H1 (cell line): ENCODE data around the gene SH3GL2. TPM values are rescaled to one million over a fixed set of nuclear protein-coding genes. Genes with fewer than 3 reads are reported as not detected.

Source experiments
- CTCF ChIA-PET: fragments of 300-600 bp; sonication (Branson Sonifier 250); formaldehyde crosslinking; loops from one replicate; lab custom pipeline; 2021; ENCODE audit not compliant: partially characterized antibody; lab: Charles Lee
- POLR2A ChIA-PET: fragments of 300-600 bp; sonication (Branson Sonifier 250); formaldehyde crosslinking; loops from one replicate; lab custom pipeline; 2021; ENCODE audit warnings: inconsistent platforms; ENCODE audit not compliant: partially characterized antibody; lab: Charles Lee
- DNase-seq, 2 experiments: peaks; one replicate each; pipeline versions ENCODE4 v3.0.0 to v3.0.0-alpha.2; 2010 to 2022; ENCODE audit warnings: low spot score in 2 of 2, low read depth in 1 of 2, mixed read lengths in 1 of 2
- FAIRE-seq: peaks from 2 replicates; lab custom pipeline; 2011; peaks lifted over from hg19 to GRCh38; lab: Jason Lieb, UNC
- H2AFZ ChIP-seq: 2 replicates; pipeline ENCODE4 v1.8.1; 2012; ENCODE audit warnings: low read length, inconsistent platforms
- H2AK5ac ChIP-seq: 2 replicates; pipeline ENCODE4 v1.6.1; 2013; ENCODE audit warnings: low read depth, low read length
- H2BK120ac ChIP-seq: replicated peaks from 2 replicates; pipeline ENCODE3; 2013; ENCODE audit warnings: low read depth, low read length, inconsistent platforms
- H2BK12ac ChIP-seq: 2 replicates; pipeline ENCODE4 v1.6.1; 2013; ENCODE audit warnings: low read depth, low read length
- H2BK15ac ChIP-seq: 2 replicates; pipeline ENCODE4 v1.6.1; 2013; ENCODE audit warnings: low read length
- H2BK20ac ChIP-seq: 2 replicates; pipeline ENCODE4 v1.6.1; 2013; ENCODE audit warnings: low read length
- H2BK5ac ChIP-seq: 2 replicates; pipeline ENCODE4 v1.6.1; 2013; ENCODE audit warnings: low read depth, low read length
- H3K14ac ChIP-seq: 2 replicates; pipeline ENCODE4 v1.6.1; 2013; ENCODE audit warnings: inconsistent platforms; ENCODE audit not compliant: insufficient read length
- H3K18ac ChIP-seq: 2 replicates; pipeline ENCODE4 v1.6.1; 2013; ENCODE audit warnings: low read length; ENCODE audit errors: extremely low read depth
- H3K23ac ChIP-seq: 2 replicates; pipeline ENCODE4 v1.6.1; 2013; ENCODE audit warnings: inconsistent platforms; ENCODE audit not compliant: insufficient read length
- H3K23me2 ChIP-seq: 2 replicates; pipeline ENCODE4 v1.6.1; 2013; ENCODE audit warnings: low read depth, low read length
- H3K27ac ChIP-seq: 2 replicates; pipeline ENCODE4 v1.6.1; 2011; ENCODE audit warnings: low read depth, low read length, inconsistent platforms
- H3K27me3 ChIP-seq, 4 experiments: replicated peaks in 1 of 4; 1 replicate in 1 of 4; 2 replicates in 3 of 4; pipeline versions ENCODE4 v1.6.1 to v1.8.1; 2011 to 2013; ENCODE audit warnings: low read length in 3 of 4, mild to moderate bottlenecking in 3 of 4, inconsistent platforms in 2 of 4, mixed read lengths in 2 of 4, moderate library complexity in 1 of 4; ENCODE audit not compliant: control insufficient read depth in 3 of 4, insufficient read depth in 3 of 4; ENCODE audit errors: extremely low read depth in 1 of 4
- H3K36me3 ChIP-seq, 4 experiments: 2 replicates each; pipeline versions ENCODE4 v1.6.1 to v1.8.1; 2011 to 2013; ENCODE audit warnings: mild to moderate bottlenecking in 4 of 4, low read length in 3 of 4, moderate library complexity in 2 of 4, control low read depth in 1 of 4, inconsistent platforms in 1 of 4; ENCODE audit not compliant: insufficient read depth in 4 of 4, control insufficient read depth in 2 of 4
- H3K4ac ChIP-seq: replicated peaks from 2 replicates; pipeline ENCODE3; 2013; ENCODE audit warnings: low read length, low read depth, mixed read lengths, inconsistent platforms; ENCODE audit not compliant: insufficient read length
- H3K4me1 ChIP-seq, 4 experiments: replicated peaks in 1 of 4; 1 replicate in 1 of 4; 2 replicates in 3 of 4; pipeline versions ENCODE4 v1.6.1 to v1.8.1; 2011 to 2013; ENCODE audit warnings: low read length in 3 of 4, inconsistent platforms in 2 of 4, mixed read lengths in 1 of 4; ENCODE audit not compliant: insufficient read depth in 4 of 4, control insufficient read depth in 3 of 4
- H3K4me2 ChIP-seq, 2 experiments: 2 replicates each; pipeline versions ENCODE4 v1.6.1 to v1.8.1; 2011 to 2013; ENCODE audit warnings: low read depth in 2 of 2, low read length in 2 of 2, control low read depth in 1 of 2, inconsistent platforms in 1 of 2, mild to moderate bottlenecking in 1 of 2; ENCODE audit not compliant: insufficient read depth in 1 of 2
- H3K4me3 ChIP-seq, 4 experiments: fragments of 200-600, 300-600 bp in 1 of 4; sonication (generic), shearing (Covaris generic), sonication (Bioruptor Twin) in 1 of 4; 2 replicates each; pipeline versions ENCODE4 v1.5.1 to v1.8.1; 2011 to 2016; ENCODE audit warnings: low read length in 4 of 4, low read depth in 3 of 4, control low read depth in 2 of 4, inconsistent platforms in 2 of 4, mild to moderate bottlenecking in 2 of 4, mixed read lengths in 1 of 4, moderate library complexity in 1 of 4; ENCODE audit not compliant: insufficient read depth in 2 of 4; ENCODE audit errors: extremely low read depth in 1 of 4
- H3K56ac ChIP-seq: replicated peaks from 2 replicates; pipeline ENCODE3; 2013; ENCODE audit warnings: low read depth, mild to moderate bottlenecking, mixed read lengths, low read length, inconsistent platforms; ENCODE audit not compliant: insufficient read length
- H3K79me1 ChIP-seq: 2 replicates; pipeline ENCODE4 v1.6.1; 2013; ENCODE audit warnings: low read depth, low read length, control low read depth
- H3K79me2 ChIP-seq, 2 experiments: 2 replicates each; pipeline versions ENCODE4 v1.6.1 to v1.8.1; 2012 to 2013; ENCODE audit warnings: low read length in 2 of 2, mild to moderate bottlenecking in 2 of 2, inconsistent platforms in 1 of 2; ENCODE audit not compliant: insufficient read depth in 2 of 2, control insufficient read depth in 1 of 2
- H3K9ac ChIP-seq, 4 experiments: replicated peaks in 1 of 4; 1 replicate in 1 of 4; 2 replicates in 3 of 4; pipeline versions ENCODE4 v1.6.1 to v1.8.1; 2011 to 2013; ENCODE audit warnings: low read depth in 3 of 4, low read length in 3 of 4, control low read depth in 2 of 4, mild to moderate bottlenecking in 2 of 4, moderate library complexity in 2 of 4, inconsistent platforms in 1 of 4; ENCODE audit errors: extremely low read depth in 1 of 4
- H3K9me3 ChIP-seq, 2 experiments: 2 replicates each; pipeline versions ENCODE4 v1.6.1 to v1.8.1; 2012 to 2013; ENCODE audit warnings: mild to moderate bottlenecking in 2 of 2, moderate library complexity in 2 of 2, control low read depth in 1 of 2, inconsistent platforms in 1 of 2, low read depth in 1 of 2, low read length in 1 of 2, mixed read lengths in 1 of 2; ENCODE audit not compliant: insufficient read depth in 2 of 2
- H4K20me1 ChIP-seq, 2 experiments: replicated peaks in 1 of 2; 2 replicates each; pipeline versions ENCODE3 to v1.8.1; 2011 to 2013; ENCODE audit warnings: inconsistent platforms in 2 of 2, low read length in 2 of 2, mild to moderate bottlenecking in 1 of 2; ENCODE audit not compliant: insufficient read depth in 2 of 2, control insufficient read depth in 1 of 2
- H4K5ac ChIP-seq: 2 replicates; pipeline ENCODE4 v1.6.1; 2013; ENCODE audit warnings: low read length, low read depth, mixed read lengths, inconsistent platforms; ENCODE audit not compliant: insufficient read length
- H4K8ac ChIP-seq: 2 replicates; pipeline ENCODE4 v1.8.0; 2013; ENCODE audit warnings: mild to moderate bottlenecking, moderate library complexity, low read length, inconsistent platforms; ENCODE audit not compliant: insufficient read depth; ENCODE audit errors: extremely low read depth
- H4K91ac ChIP-seq: replicated peaks from 2 replicates; pipeline ENCODE3; 2013; ENCODE audit warnings: low read length, mixed read lengths, inconsistent platforms; ENCODE audit not compliant: insufficient read length
- CBX5 ChIP-seq: fragments of 300-800, 300-1000 bp; sonication (generic); IDR thresholded peaks from 2 replicates; pipeline ENCODE4 v1.7.1; 2016; ENCODE audit warnings: antibody characterized with exemption, low read length, low read depth
- CEBPB ChIP-seq: IDR thresholded peaks from 2 replicates; pipeline ENCODE4 v1.6.1; 2012; ENCODE audit warnings: low read depth, low read length
- CREB1 ChIP-seq: IDR thresholded peaks from 2 replicates; pipeline ENCODE4 v1.6.1; 2012; ENCODE audit warnings: inconsistent platforms
- EP300 ChIP-seq, 2 experiments: IDR thresholded peaks; 1 replicate in 1 of 2; 2 replicates in 1 of 2; pipeline ENCODE4 v1.6.1; 2011 to 2012; ENCODE audit warnings: low read depth in 2 of 2, low read length in 2 of 2, mild to moderate bottlenecking in 2 of 2, borderline replicate concordance in 1 of 2, inconsistent platforms in 1 of 2, moderate library complexity in 1 of 2
- GTF2F1 ChIP-seq: IDR thresholded peaks from 2 replicates; pipeline ENCODE4 v1.6.1; 2012; ENCODE audit warnings: low read depth, low read length, improper control_type of control experiment, borderline replicate concordance
- HDAC2 ChIP-seq, 2 experiments: fragments of 300-600 bp in 1 of 2; sonication (generic) in 1 of 2; IDR thresholded peaks; 2 replicates each; pipeline ENCODE4 v1.6.1; 2011 to 2012; ENCODE audit warnings: low read depth in 2 of 2, low read length in 2 of 2, mild to moderate bottlenecking in 2 of 2, moderate library complexity in 2 of 2, borderline replicate concordance in 1 of 2, inconsistent platforms in 1 of 2
- MAFK ChIP-seq: IDR thresholded peaks from 2 replicates; pipeline ENCODE4 v1.6.1; 2012; ENCODE audit warnings: low read depth, mild to moderate bottlenecking, improper control_type of control experiment, low read length
- PHF8 ChIP-seq: fragments of 200-600 bp; sonication (generic); conservative IDR thresholded peaks from 2 replicates; pipeline ENCODE4 v1.7.1; 2012; ENCODE audit warnings: low read depth, mild to moderate bottlenecking, inconsistent platforms, low read length, moderate library complexity
- POLR2A ChIP-seq, 2 experiments: IDR thresholded peaks; 1 replicate in 1 of 2; 2 replicates in 1 of 2; pipeline ENCODE4 v1.6.1; 2011; ENCODE audit warnings: low read depth in 2 of 2, low read length in 2 of 2, mild to moderate bottlenecking in 2 of 2; ENCODE audit errors: control extremely low read depth in 1 of 2
- SAP30 ChIP-seq: fragments of 300-600 bp; sonication (generic); IDR thresholded peaks from 2 replicates; pipeline ENCODE4 v1.7.1; 2012; ENCODE audit warnings: low read length, moderate library complexity, mild to moderate bottlenecking, inconsistent platforms; ENCODE audit not compliant: insufficient read depth, insufficient replicate concordance
- TBP ChIP-seq: IDR thresholded peaks from 2 replicates; pipeline ENCODE4 v1.6.1; 2011; ENCODE audit warnings: low read depth, low read length, improper control_type of control experiment
- USF2 ChIP-seq: IDR thresholded peaks from 2 replicates; pipeline ENCODE4 v1.6.1; 2011; ENCODE audit warnings: low read length, improper control_type of control experiment
- YY1 ChIP-seq: IDR thresholded peaks from 2 replicates; pipeline ENCODE4 v1.6.1; 2011; ENCODE audit warnings: low read depth, mild to moderate bottlenecking, low read length
- ZNF274 ChIP-seq: IDR thresholded peaks from 2 replicates; pipeline ENCODE4 v1.7.0; 2012; ENCODE audit warnings: low read length, borderline replicate concordance; ENCODE audit errors: extremely low read depth
- WGBS, 2 experiments: shearing (Covaris generic) in 1 of 2; methylation state at CpG; one replicate each; pipeline versions ENCODE4 v1.1.6 to v1.1.7; 2013 to 2015; ENCODE audit warnings: low lambda C conversion rate in 2 of 2, mixed read lengths in 2 of 2, inconsistent platforms in 1 of 2, low coverage in 1 of 2, missing lambda C conversion rate in 1 of 2; ENCODE audit not compliant: insufficient replicate concordance in 2 of 2, insufficient coverage in 1 of 2, insufficient read length in 1 of 2; ENCODE audit errors: extremely low coverage in 1 of 2, missing lambda C conversion rate in 1 of 2; 5-methylcytosine and 5-hydroxymethylcytosine counted together
- polyA plus RNA-seq, 7 experiments: library from polyadenylated mRNA; depleted of rRNA in 3 of 7; stranded (reverse) in 5 of 7; unstranded in 2 of 7; fragments of >200 nt in 5 of 7; fragments of 200-250 nt in 2 of 7; gene quantifications; 1 replicate in 5 of 7; 2 replicates in 1 of 7; 4 replicates in 1 of 7; pipeline versions ENCODE4 v1.2.1 to v1.2.3, GENCODE V29; 2011 to 2013; ENCODE audit warnings: missing spikeins in 2 of 7, mixed read lengths in 2 of 7
- total RNA-seq: library from RNA; stranded (reverse); fragmentation: NEBNext Ultra II Directional; extraction: Animal tissue kit (Norgen Biotek cat#: 25700); gene quantifications from 2 replicates; pipeline ENCODE4 v1.2.1, GENCODE V29; 2021

The SH3GL2 gene
- total and polyA plus RNA-seq, 2 of the 8 experiments (the other 6 are each of a cell fraction or from before 2014, with no cell fraction given), result 4.7 to 5.3 TPM

GRCh38 chr9:17783227-17783626 lies 204.4 kb downstream of the SH3GL2 start:
- no peak overlapping the region for H2AK5ac ChIP-seq
- no peak overlapping the region for H3K4me3 ChIP-seq
- H3K27ac ChIP-seq, result no peak overlapping the region
- no peak overlapping the region for H4K8ac ChIP-seq
- no peak overlapping the region for H3K56ac ChIP-seq
- CTCF ChIA-PET, result interaction anchor here (0.7 to 2.3 kb wide), 7 partner anchors 11 to 253 kb away, joined by 3 to 10 read pairs (median 3); no protein-coding TSS in a partner anchor
- no peak overlapping the region for H4K91ac ChIP-seq
- FAIRE-seq (no peak), DNase-seq (no peak)
- no peaks in the 10 kb centered on the region for H3K27me3 ChIP-seq
- H2AFZ ChIP-seq, result no peak overlapping the region
- no peaks in the 10 kb centered on the region for H3K79me2 ChIP-seq
- POLR2A ChIA-PET, result no interaction called here
- no peak overlapping the region for H2BK15ac ChIP-seq
- H4K20me1 ChIP-seq, result peaks cover 0 to 3% of the 10 kb centered on the region in 2 experiments
- no peaks in the 10 kb centered on the region for H3K36me3 ChIP-seq
- H3K9ac ChIP-seq, result no peak overlapping the region
- H2BK20ac ChIP-seq, result no peak overlapping the region
- H2BK5ac ChIP-seq, result no peak overlapping the region
- H3K14ac ChIP-seq, result no peak overlapping the region
- H3K4ac ChIP-seq, result no peak overlapping the region
- H3K4me1 ChIP-seq, result no peaks in the 10 kb centered on the region
- no peaks in the 10 kb centered on the region for H3K9me3 ChIP-seq
- no peak overlapping the region for H3K4me2 ChIP-seq
- no peak overlapping the region for H3K18ac ChIP-seq
- H3K23ac ChIP-seq, result no peak overlapping the region
- 89% methylated on average over 1 of the region's 1 CpG; no CpG with 5 or more reads in 1 of the 2 experiments for WGBS, 2 experiments
- H4K5ac ChIP-seq, result no peak overlapping the region
- no peak overlapping the region for H2BK120ac ChIP-seq
- no peaks in the 10 kb centered on the region for H3K23me2 ChIP-seq
- H2BK12ac ChIP-seq, result no peak overlapping the region
- H3K79me1 ChIP-seq, result no peaks in the 10 kb centered on the region
- TF ChIP-seq SAP30 (no peak), HDAC2 (IDR thresholded peaks at IDR 0.05; ENCODE audit: borderline replicate concordance in 1 of 2, low read depth in 2 of 2, low read length in 2 of 2) (no peak), GTF2F1 (no peak), CREB1 (no peak), PHF8 (no peak), ZNF274 (no peak), YY1 (no peak), TBP (no peak), CEBPB (no peak), MAFK (no peak), POLR2A (IDR thresholded peaks at IDR 0.05; ENCODE audit: control extremely low read depth in 1 of 2, low read depth in 2 of 2, low read length in 2 of 2) (no peak), USF2 (no peak), CBX5 (no peak), EP300 (IDR thresholded peaks at IDR 0.05; ENCODE audit: borderline replicate concordance in 1 of 2, low read depth in 2 of 2, low read length in 2 of 2) (no peak)
